G401.6 (cell line): ENCODE results near the gene FHIT.

Experiments
- FAIRE-seq: peaks from 2 replicates; lab custom pipeline; 2012; peaks lifted over from hg19 to GRCh38; lab: Jason Lieb, UNC

FHIT gene

DNA sequence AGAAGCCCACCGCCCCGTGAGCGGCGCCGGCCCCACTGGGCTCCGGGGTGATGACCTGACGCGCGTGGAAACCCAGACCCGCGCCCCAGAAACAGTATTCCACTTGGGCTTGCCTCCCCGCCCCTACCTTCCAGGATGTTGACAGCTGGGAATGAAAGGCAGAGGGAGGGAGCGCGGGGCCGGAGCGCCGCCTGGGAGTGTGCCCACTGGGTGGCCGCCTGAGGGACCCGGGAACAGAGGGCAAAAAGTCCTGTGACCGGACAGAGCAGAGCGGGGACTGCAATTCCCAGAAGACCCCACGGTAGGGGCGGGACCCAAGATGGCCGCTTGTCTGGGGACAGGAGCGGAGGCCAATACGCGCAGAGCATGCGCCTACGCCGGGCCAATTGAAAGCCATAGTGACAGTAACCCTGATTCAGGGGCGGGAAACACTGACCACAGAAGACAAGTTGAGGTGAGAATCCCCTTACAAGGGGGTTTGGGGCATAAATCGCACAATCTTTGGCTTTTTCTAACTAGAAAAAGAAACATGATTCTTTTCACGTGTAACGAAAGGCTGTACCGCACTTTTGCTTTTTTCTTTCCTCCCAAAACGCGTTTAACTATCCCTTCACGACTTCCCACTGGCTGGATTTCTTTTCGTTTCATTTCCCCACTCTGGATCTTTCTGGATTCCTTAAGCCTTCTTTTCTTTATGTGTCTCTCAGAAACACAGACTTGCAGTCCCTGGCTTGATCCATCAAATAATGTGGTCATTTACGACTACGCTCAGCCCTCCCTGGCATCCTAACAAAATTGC, at the start of gene FHIT:
TSS of gene FHIT (minus strand) at position 279 of the 799 bp plus-strand sequence.
- FAIRE-seq = peak; percentile 95

DNA sequence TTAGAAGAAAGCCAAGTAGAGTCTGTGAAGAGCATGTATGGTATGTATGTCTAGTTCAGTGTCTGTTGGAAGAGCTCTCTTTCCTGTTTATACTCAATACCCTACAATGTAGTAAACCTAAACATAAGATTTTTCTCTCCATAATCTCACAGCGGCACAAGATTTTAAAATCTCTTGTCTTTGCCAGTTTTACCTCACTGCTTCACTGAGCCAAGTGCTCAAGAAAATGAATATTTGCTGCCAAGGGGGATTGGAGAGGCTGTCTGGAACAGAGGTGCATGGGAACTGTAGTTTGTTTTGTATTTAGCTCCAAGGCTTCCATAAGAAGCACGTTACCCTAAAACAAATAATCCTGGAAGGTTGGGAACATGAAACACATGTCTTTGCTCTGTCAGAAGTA, 49.5 kb upstream of the FHIT start:
- no peak for FAIRE-seq

DNA sequence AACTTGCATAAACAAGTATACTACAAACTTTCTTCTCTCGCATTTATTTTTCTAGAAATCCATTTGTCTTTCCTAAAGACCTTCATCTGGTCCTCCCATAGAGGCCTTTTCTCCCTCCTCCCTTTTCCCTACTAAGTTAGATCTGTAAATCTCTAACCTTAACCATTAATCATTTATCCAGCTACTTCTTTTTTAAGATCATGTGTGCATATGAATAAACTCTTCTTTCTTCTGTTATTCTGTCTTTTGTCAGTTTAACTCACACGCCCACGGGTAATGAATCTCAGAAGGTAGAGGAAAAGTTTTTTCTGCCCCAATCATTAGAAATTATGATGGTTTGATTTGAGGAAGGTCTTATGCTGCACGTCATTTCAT, 48.7 kb upstream of the FHIT start:
- FAIRE-seq = no peak

DNA sequence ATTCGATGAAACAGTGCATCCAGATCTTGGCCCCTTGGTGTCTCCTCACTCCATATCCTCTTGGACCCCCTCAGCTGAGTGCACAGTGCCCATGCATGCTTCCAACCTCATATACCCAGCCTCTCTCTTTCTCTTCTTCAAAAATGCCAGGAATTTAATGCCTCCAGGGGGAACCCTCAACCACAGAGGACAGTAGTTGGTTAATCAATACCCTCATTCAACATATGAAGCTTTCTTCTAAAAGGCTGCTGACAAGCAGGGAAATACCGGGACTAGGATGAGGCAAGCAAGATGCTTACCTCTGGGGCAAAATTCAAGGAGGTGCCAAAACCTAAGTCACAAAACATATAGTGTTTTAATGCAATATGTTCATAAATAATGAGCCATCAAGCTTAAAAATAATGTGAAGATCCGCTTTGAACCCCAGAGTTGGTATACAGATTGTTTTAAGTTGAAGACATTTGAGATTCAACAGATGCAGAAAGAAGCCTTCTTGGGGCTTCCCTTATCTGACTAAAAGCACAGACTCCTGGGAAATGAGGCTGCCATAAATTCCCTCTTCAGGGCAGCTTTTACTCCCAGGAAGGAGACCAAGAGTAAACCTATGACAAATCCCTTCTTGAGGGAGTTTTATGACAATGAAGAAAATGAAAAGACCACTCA, 48.2 kb upstream of the FHIT start:
- FAIRE-seq = no peak

DNA sequence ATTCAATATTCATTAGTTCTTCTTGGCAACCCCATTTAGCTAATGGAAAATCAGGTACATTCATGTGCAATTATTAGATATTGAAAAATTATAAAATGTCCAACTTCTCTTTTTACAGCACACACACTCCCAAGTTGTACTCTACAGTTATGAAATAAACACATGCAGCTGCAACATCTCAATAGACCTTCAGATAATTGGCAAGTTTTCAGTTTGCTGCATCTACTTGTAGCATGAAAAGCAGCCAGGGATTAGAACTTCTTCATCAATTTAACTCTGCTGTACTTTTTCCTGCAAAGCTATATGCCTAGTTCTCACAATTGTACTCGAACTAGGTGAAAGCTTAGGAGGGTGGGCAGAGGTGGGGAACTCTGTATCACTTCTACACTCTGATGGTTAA, 46.6 kb upstream of the FHIT start:
- no peak for FAIRE-seq

DNA sequence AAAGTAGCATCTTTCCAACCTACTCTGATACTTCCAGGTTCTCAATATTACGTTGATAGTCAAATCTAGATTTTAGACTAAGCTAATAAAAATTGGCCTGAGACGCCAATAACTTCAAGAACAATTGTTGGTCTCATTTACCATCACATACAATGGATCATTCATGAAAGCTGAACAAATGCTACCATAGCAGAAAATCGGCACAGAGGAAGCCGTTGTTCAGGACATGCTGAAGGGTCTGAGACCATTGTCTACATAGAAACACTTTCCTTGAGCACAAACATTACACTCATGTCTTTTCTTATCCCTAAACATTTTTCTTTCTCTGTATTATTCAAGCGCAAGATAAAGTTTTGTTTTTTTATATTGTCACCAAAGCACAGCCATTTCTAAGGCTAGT, 37.2 kb upstream of the FHIT start:
- no peak for FAIRE-seq

DNA sequence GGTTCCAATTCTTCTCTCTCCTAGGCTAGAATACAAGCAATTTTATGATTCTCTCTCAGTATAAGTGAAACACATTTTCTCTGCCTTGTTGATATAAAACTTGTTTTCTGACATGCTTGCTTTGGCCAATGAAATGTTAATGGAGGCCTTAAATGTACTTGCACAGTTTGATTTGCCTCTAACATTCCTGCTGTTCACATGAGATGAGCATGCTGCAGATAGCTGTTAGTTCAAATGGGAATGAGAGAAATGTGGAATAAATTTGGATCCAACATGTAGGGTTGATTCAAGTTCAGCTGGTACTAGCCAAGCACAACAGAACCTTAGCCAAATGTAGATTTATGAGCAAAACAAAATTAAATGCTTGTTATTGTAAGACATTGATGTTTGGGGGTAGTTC, 32.6 kb upstream of the FHIT start:
- no peak for FAIRE-seq

DNA sequence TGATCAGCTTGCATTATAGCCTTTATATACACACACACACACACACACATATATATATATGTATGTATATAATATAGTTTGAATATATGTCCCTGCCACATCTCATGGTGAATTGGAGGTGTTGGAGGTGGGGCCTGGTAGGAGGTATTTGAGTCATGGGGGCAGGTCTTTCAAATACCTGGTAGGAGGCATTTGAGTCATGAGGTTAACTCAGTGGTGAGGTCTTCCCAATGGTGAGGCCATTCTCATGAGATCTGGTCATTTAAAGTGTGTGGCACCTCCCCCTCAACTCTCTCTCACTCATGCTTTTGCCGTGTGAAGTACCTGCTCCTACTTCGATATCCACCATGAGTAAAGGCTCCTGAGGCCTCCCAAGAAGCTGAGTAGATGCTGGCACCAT, 27.5 kb upstream of the FHIT start:
- no peak for FAIRE-seq

DNA sequence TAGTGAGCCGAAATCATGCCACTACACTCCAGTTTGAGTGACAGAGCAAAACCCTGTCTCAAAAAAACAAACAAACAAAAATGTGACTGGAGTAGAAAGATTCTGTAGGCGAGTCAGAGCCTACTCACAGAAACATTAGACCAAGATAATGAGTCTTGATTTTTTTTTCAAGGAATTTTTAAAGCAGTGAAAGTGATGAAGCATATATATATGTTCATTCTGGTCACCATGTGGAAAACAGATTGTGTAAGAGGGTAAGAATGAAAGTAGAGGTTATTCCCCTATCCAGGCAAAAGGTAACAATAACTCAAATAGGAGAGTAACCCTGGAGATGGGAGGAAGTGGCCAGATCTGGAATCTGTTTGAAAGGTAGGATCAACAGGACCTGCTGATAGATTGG, 26.2 kb upstream of the FHIT start:
- no peak for FAIRE-seq

DNA sequence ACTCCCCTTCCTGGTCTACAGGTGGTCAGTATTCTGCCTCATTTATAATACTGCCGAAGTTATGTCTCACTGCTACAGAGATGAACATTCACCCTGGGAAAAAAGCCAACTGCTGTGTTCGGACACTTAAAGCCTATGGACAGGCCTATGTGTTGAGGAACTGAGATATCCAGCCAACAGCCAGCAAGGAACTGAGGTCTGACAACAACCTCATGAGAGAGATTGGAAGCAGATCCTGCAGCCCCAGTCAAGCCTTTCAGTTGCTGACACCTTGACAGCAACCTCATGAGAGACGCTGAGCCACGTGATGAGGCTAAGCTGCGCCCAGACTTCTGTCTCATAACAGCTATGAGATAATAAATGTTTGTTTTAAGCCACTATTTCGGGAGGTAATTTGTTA, 18.2 kb upstream of the FHIT start:
- no peak for FAIRE-seq

DNA sequence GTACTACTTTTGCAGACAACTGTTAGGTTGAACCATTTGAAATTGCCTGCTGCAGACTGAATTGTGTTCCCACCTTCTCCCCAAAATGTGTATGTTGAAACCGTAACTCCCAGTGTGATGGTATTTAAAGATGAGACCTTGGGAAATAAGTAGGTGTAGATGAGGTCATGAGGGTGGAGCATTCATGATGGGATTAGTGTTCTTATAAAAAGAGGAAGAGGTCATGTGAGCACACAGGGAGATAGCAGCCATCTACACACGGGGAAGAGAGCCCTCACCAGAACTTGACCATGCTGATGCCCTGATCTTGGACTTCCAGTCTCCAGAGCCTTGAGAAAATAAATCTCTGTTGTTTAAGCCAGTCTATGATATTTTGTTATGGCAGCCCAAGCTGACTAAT, 17.4 kb upstream of the FHIT start:
- no peak for FAIRE-seq

DNA sequence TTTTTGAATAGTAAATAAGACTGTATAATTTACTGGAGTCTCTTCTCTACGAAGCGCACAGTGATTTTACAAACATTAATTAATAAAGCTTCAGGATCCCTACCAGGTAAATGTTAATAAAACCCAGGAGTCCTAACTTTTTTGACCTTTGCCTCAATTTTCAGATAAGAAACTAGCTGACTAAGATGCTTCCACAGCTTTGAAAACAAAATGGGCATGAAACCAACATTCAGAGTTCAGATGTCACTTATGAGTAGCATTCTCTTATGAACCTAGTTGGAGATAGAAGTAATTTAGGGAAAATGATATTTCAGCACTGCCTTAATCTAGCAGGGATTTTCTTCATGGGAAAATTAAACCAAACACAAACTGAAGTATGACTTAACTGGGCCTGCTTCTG, 13.0 kb upstream of the FHIT start:
- FAIRE-seq = no peak

DNA sequence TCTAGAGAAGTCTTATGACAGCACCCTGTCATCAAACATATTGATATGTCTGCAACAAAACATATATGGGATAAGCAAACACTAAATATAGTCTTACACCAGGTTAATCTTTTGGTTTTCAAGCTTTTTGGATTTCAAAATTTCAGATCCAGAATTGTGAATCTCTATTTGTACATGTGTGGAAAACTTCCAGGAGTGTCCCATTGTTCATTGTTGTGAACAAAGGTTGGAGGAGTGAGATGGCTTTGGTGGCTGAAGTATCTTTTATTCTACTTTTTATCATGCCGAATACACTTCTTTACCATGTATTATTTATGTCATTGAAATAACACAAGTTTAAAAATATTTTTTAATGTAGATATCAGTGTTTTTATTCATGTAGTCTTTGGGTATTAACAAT, 5.9 kb upstream of the FHIT start:
- no peak for FAIRE-seq

DNA sequence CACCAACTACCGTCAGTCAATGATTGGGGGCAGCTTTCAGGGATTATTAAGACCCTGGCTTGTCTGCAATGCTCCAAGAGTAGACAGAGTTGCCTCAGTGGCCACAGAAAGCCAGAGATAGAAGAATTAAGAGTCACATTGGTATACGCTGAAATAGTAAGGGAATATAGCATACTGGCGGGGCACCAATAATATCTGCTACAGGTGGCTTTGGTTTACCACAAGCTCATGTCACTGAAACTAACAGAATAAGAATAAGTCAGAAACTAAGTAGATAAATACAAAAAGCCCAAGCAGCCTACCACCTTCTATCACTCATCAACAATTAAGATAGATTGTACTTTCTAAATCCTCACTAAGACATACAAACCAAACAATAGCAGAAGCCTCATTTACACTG, 2.5 kb upstream of the FHIT start:
- no peak for FAIRE-seq

DNA sequence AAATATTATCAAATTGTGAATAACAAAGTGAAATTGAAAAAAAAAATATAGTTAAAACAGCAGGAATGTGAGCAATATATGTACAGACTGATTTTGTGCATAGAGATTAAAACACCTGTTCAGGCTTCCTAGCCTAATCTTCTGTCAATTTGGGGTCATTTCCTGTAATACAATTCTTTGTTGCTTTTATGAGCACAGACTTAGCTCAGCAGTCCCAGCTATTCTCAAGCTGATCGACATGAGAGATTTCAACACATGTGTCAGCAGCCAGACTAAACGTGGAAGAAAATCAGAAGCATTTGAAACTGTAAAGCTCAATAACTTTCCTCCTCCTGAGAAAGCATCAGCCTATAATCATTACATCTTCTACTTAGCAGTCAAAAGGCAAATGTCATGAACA, 1.6 kb upstream of the FHIT start:
- FAIRE-seq = no peak

DNA sequence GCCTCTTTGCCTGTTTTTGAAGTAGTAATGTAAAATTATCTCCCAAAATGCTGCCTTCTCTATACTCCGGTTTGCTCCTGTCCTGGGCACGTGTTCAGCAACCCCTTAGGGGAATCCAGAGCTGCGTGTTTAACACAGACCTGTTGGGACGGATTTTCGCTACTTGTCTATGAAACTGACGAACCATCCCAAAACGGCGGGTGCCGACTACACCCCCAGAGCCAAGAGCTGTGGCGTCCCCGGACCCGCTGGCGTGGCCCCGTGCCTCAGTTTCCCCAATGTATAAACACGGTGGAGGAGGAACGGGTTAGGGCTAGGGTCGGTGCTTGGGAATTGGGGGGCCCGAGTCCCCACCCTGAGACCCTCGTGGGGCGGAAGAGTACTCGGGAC, 473 bp downstream of the FHIT start:
- FAIRE-seq = no peak

DNA sequence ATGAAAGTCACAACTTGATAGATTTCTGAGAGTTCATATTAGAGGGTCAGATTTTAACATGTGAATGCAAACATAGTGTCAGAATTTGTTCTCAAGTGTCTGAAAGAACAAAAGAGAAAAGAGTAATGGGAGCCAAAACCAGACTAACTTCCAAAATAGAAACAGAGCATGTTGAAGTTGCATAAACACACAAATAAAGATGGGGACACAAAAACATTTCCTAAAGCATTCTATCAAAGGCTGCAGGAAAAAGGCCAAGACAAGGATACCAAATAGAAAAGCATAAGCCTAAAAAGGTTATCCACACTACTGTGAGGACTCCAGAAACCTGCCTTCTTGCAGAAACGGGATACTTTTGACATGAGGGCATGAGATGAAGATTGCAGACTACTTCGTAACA, 2.8 kb downstream of the FHIT start:
- no peak for FAIRE-seq

DNA sequence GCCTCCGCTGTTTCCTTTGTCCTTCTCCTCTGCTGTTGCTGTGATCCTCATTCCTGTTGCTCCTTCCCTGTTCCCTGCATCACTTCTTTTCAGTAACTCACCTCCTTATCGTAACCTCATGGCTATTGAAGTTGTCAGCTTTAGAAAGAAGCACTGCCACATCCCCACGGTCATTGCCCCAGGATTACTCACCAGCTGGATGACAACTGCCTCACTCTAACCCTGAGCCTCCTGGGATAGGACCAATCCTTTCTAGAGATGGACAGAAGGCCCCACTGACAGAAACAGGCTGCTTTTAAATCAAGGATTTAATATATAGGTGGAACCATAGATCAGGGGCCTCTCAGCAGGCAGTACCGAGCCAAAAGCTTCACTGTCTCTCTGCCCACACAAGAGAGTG, 4.1 kb downstream of the FHIT start:
- FAIRE-seq = no peak

DNA sequence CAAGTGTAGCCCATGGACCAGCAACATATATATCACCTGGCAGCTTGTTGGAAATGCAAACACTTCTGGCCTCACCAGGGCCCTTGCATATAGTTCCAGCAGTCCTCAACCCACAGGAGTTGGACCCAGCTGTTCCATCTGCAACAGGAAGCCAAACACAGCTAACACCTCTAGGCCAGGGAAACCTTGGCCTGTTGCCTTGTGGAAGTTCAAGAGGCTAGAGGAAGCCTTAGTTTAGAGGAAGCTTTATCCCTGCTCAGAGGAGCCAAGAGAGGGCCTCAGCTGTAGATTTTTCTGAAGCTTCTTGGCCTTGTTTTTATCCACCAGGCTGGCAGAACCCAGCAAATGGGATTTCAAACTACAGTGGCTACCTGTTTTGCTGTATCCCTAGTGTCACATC, 11.4 kb downstream of the FHIT start:
- FAIRE-seq = no peak

DNA sequence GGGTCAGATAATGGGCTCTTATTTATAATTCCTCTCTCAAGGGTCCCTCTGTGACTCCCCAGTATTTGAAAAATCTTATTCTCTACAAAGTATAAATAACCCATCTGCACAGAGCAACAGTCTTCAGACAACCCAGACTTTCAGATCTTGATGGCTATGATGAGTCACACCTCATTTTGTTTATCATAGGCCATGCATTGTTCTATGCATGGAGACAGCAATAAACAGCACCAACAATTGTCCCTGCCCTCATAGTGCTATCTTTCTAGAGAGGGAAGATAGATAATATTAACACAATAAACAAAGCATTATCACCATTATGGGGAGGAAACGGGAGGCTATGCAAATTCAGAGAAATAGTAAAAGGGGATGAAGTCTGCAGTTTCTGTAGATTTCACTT, 13.4 kb downstream of the FHIT start:
- no peak for FAIRE-seq

DNA sequence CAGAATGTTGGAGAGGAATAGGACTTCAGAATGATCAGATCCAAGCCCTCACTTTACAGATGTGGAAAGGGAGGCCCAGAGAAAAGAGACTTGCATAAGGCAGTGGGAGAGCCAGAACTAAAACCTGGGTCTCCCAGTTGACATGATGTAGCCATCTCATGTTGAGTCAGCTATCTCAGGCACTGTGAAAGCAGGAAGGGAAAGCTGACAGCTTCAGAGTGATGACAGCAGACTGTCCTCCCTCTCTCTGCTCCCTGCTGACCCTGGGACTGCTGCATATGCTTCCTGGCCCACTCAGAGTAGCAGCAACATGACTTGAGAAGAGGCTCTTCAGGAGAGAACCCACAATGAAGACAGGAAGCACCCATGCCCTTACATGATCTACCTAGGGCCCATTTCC, 14.7 kb downstream of the FHIT start:
- no peak for FAIRE-seq

DNA sequence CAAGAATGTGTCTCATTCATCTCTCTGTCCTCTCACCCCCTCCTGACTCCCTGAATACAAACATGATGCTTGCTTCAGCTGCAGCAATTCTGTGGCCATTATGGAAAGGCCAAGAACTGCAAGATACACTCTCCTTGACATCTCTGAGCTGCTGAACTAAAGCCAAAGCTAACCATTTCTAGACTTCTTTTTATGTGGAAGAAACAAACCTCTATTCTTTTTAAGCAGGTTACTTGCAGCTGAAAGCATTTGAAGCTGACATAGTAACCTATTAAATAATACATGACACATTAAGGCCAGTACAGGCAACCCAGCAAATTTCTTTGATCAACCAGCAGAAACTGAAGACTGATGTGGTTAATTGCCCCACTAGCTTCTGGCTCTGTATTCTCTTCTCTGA, 17.5 kb downstream of the FHIT start:
- FAIRE-seq = no peak

DNA sequence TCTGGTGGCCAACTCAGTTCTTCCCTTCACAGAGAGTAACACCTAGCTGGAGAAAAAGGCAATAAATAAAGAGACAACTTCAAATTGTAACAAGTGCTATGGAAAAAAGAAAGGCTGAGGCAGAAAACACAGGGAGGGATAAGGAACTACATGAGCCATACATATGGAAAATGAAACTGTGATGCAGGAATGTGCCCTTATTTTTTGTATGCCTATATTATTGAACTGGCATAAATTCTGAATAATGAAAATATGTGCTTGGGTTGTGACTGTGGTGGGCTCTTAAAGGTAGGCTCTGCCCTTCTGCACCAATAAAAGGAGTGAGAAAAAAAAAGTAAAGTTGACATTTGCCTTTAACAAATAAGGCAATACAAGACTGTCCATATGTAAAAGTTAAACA, 19.6 kb downstream of the FHIT start:
- FAIRE-seq = no peak

DNA sequence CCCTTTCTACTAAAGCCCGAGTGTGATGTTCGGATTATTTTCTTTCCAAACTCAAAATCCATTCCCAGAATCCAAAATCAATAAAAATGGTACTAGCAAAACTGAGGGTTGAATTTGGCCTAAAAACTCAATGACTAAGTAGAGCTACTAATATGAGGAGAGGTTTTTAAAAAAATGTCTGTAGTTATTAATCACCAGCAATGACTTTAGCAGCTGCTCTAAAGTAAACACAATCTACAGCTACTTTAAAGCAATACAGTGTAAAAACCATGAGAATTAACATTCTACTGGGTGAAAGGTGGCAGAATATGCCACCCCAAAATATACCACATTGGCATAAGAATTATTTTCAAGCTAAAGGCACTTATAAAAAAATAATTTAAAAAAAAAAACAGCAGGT, 23.5 kb downstream of the FHIT start:
- no peak for FAIRE-seq
